OCI-LY7 (cell line): ENCODE data around the gene ATPAF2.

Source experiments
- CTCF ChIP-seq: fragments of 200-600 bp; sonication (generic); conservative IDR thresholded peaks from 2 replicates; pipeline ENCODE4 v1.5.1; 2014; ENCODE audit warnings: mild to moderate bottlenecking, antibody characterized with exemption, low read length, moderate library complexity, mixed read lengths
- EZH2phosphoT487 ChIP-seq: fragments of 200-600 bp; sonication (generic); IDR thresholded peaks from 2 replicates; pipeline ENCODE4 v1.6.1; 2018; ENCODE audit warnings: low read depth, borderline replicate concordance, mild to moderate bottlenecking, mixed run types, antibody characterized with exemption, low read length, moderate library complexity, mixed read lengths

- no peak for TF ChIP-seq CTCF
- no peak for TF ChIP-seq EZH2phosphoT487
These were observed 7.0 kb downstream of the ATPAF2 start for GRCh38 chr17:18031955-18032354.
